ENCODE results near the gene FAM110A.
"Not testable (repeated sequence)": the region's sequence is repeated elsewhere in the genome, so short reads cannot be mapped to it uniquely, and the experiment has no call there.

The FAM110A gene

DNA sequence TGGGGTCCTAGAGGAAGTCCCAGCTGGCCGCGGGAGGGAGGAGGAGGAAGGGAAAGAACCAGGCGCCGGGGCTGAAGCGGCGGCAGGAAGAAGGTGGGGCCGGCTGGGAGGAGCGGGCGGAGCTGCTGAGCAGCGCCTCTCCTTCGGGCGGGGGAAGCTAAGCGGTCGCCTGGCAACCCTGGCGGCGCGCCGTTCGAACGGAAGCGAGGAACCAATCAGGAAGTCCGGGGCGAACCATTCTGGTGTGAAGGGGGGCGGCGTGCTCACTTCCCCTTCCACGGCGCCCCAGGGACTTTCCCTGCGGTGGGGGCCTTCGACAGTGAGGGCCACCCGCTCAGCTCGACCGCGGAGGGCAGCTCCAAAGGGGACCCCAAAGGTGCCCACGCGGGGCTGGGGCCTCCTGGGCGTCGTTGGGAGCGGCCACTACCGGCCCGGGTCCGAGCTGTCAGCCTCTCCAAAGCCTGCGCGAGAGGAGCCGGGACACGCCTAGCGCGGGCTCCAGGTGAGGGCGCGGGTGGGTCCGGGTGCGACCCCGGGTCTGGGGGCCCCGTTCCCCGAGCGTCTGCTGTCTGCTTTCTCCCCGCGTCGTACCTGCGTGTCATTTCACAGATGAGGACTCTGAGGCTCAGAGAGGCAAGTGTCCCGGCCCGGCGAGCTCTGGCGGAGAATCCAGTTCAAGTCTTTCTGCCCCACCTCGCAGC is at the start of gene FAM110A:
TSS of gene FAM110A (plus strand) at position 266 of the 701 bp plus-strand sequence. CDS start 11,090 bp downstream, outside the sequence.
- DNase-seq (ENCODE audit: low read depth) = peak; percentile 91

DNA sequence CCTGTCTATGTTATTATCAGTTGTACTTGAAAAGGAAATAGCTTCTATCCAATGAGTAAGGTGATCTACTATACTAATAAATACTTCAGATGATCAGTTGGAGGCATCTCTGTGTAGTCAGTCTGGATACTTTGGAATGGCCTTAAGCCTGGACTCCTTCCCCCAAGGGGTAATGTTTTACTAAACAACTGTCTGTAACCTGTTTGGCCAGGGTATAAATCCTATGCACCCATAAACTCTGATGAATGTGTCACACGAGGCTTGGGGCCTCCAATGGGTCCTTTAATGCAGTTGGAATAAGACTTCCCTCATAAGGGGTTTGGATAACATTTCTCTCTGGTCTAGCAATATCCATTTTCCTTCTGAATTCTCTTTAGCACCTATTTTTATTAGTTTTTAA is 45.7 kb upstream of the FAM110A start:
- DNase-seq (ENCODE audit: low read depth) = no peak

GRCh38 chr20:791056-791455 is 42.5 kb upstream of the FAM110A start:
- DNase-seq (ENCODE audit: low read depth) = no peak

- DNase-seq (ENCODE audit: low read depth) = no peak
These were observed 41.3 kb upstream of the FAM110A start for GRCh38 chr20:792248-792647.

DNA sequence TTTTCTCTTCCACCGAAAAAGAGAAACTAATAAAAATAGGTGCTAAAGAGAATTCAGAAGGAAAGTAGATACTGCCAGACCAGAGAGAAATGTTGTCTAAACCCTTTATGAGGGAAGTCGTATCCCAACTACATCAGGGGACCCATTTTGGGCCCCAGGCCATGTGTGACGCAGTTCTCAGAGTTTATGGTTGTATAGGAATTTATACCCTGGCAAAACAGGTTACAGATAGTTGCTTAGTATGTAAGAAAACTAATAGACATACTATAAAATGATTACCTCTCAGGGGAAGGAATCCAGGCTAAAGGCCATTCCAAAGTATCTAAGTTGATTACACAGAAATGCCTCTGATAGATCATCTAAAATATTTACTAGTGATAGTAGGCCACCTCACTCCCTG is 36.6 kb upstream of the FAM110A start:
- no peak for DNase-seq (ENCODE audit: low read depth)

DNA sequence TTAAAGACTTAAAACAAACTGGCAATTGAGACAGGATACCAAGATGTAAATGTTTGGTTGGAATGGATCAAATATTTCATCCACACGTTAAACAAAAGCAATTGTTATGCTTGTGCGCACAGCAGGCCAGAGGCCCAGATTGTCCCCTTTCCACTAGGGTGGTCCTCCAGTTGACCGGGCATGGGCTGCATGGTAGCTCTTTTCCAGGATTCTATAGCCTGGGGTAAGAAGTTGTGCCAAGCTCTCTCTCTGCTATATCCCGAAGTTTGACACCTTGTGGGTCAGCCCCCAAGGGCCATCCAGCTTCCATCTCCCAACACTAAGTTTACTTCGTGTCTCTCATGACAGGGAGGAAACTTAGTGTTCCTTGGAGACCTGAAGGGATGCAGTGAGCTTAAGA is 34.8 kb upstream of the FAM110A start:
- DNase-seq (ENCODE audit: low read depth) = not testable (repeated sequence)

- not testable (repeated sequence) for DNase-seq (ENCODE audit: low read depth)
These were observed 33.5 kb upstream of the FAM110A start for GRCh38 chr20:800026-800425.

- no peak for DNase-seq (ENCODE audit: low read depth)
These were observed 31.8 kb upstream of the FAM110A start for GRCh38 chr20:801678-802077.

DNA sequence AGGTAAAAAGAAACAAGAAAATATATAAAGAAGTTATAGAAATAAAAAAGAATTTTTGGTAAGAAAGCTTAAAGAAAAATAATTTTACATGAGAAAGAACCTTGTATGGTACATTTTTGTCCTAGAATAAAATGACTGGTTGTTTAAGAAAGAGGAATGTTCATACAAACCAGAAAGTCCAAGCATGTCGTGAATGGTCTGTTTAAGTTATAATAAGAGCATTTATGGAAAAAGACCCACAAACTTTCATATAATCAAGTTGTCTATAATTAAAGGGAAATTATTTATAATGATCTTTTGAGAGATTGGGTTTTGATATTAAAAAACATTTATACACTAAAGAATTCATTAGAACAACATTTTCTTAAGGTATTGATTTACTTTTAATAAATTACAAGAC is 27.8 kb upstream of the FAM110A start:
- no peak for DNase-seq (ENCODE audit: low read depth)

DNA sequence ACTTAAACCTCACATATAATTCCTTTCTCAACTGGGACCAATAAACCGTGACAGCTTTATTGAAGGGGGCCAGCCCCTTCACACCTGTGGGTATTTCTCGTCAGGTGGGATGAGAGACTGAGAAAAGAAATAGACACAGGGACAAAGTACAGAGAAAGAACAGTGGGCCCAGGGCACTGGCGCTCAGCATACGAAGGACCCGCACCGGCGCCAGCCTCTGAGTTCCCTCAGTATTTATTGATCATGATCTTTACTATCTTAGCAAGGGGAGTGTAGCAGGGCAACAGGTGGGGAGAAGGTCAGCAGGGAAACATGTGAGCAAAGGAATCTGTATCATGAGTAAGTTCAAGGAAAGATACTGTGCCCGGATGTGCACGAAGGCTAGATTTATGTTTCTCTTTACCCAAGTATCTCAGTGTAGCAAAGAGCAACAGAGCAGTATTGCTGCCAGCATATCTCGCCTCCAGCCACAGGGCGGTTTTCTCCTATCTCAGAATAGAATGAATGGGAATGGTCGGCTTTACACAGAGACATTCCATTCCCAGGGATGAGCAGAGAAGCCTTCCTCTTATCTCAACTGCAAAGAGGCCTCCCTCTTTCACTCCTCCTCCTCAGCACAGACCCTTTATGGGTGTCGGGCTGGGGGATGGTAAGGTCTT is 21.6 kb upstream of the FAM110A start:
- DNase-seq (ENCODE audit: low read depth) = not testable (repeated sequence)

DNA sequence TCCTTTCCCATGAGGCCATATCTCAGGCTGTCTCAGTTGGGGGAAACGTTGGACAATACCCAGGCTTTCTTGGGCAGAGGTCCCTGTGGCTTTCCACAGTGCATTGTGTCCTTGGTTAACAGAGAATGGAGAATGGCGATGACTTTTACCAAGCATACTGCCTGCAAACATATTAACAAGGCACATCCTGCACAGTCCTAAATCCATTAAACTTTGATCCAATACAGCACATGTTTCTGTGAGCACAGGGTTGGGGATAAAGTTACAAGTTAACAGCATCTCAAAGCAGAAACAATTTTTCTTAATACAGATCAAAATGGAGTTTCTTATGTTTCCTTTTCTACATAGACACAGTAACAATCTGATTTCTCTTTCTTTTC is 21.1 kb upstream of the FAM110A start:
- not testable (repeated sequence) for DNase-seq (ENCODE audit: low read depth)

GRCh38 chr20:813390-813789 is 20.1 kb upstream of the FAM110A start:
- no peak for DNase-seq (ENCODE audit: low read depth)

- no peak for DNase-seq (ENCODE audit: low read depth)
These were observed 18.3 kb upstream of the FAM110A start for GRCh38 chr20:815226-815625.

- peak; percentile 20 for DNase-seq (ENCODE audit: low read depth)
These were observed 17.5 kb upstream of the FAM110A start for GRCh38 chr20:815914-816606.

- no peak for DNase-seq (ENCODE audit: low read depth)
These were observed 15.4 kb upstream of the FAM110A start for GRCh38 chr20:818001-818664.

- DNase-seq (ENCODE audit: low read depth) = no peak
These were observed 13.7 kb upstream of the FAM110A start for GRCh38 chr20:819680-820322.

DNA sequence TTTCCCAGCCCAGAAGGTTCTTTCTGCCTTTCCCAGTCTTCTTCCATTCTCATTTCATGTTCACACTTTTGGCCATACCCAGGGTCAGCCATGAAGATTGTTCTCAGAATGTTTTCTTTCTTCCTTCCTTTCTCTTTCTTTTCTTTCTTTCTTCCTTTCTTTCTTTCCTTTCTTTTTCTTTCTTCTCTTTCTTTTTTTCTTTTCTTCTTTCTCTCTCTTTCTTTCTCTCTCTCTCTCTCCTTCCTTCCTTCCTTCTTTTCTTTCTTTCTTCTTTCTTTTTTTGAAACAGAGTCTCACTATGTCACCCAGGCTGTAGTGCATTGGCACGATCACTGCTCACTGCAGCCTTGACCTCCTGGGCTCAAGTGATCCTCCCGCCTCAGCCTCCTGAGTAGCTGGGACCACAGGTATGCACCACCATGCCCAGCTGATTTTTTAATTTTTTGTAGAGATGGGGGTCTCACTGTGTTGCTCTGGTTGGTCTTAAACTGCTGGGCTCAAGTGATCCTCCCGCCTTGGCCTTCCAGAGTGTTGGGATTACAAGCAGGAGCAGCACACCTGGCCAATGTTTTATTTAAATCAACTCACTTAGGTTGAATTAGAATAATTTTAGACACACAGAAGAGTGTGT is 13.1 kb upstream of the FAM110A start:
- DNase-seq (ENCODE audit: low read depth) = no peak

GRCh38 chr20:821046-821730 is 12.3 kb upstream of the FAM110A start:
- no peak for DNase-seq (ENCODE audit: low read depth)

DNA sequence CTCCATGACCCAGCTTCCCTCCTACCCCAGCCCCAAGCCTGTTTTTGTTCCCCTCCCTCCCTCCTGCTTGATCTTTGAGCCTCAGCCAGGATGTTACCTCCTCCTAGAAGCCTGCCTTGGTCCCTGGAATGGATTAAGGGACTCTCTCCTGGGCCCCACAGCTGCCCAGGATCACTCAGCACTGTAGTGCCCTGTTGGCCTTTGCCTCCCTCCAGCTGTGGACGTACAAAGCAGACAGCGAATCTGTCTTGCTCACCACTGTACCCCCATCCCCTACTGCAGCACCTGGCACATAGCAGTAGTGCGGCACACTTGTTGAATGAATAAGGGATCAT is 11.8 kb upstream of the FAM110A start:
- no peak for DNase-seq (ENCODE audit: low read depth)

DNA sequence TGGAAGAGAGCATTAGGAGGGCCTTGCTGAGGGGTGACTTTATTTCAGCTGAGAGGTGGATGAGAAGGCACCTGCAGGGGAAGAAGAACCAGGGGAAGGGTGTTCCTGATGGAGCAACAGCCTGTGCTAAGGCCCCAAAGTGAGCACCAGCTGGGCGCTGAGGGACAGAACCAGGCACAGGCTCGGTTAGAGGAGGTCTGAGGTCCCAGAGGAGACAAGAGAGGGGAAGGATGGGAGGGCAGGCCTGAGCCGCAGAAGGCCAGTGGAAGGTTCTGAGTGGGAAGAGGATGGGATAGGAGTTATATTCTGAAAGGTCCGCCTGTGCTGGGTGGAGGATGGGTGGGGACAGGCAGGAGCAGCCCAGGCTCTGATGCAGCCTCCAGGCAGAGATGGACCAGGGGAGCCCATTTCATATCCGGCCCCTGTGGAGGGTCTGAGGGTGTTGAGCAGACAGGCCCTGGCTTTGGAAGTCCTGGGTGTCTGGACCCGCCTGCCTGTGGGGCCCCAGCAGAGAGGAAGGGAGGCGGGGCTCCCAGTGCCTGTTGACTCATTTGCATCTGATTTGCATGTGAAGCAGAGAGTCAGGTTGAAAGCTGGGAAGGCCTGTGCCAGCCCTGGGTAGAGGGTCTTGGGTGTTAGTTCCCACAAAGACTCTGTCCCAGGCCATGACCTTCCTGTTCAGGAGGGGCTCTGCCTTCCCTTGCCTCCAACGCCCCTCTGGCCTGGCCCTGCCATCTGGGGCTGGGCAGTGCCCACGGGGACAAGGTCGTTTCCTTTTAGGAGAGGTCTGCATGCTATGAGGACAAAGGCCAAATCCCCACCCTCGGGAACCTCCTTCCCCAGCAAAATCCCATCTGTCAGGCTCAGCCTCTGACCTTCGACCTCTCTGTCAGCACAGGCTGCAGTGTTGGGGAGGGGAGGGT is 10.6 kb upstream of the FAM110A start:
- DNase-seq (ENCODE audit: low read depth) = no peak

All from T-helper 22 cell (primary cell).